HG03439 (cell line): ENCODE measurements around the gene OTOP1.
"Not testable (repeated sequence)": the region's sequence is repeated elsewhere in the genome, so short reads cannot be mapped to it uniquely, and the experiment has no call there.

Experiments
- ATAC-seq: cut with Tn5 transposase; IDR thresholded peaks from one replicate; pipeline ENCODE4 v1.9.1; 2021; ENCODE audit warnings: mild to moderate bottlenecking, moderate library complexity; ENCODE audit not compliant: unreplicated experiment

Gene OTOP1

DNA sequence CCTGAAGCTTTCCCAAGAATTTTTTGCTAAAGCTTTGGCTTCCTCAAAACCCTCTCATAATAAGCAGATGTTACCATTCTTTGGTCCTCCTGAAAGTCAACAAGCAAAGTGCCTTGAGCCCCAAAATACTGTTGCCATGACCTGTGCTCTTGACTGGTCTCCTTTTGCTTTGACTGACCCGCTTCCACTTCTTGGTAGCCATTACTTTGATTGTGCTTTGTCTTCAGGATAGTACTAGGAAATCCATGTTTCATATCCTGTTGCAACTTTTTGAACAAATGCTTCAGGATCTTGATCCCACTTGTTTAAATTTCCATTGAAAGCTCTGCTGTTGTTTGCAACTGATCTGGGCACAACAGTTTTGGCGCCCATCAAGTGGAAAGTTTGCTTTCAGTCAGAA, 6.9 kb upstream of the OTOP1 start:
- no peak for ATAC-seq

- no peak for ATAC-seq
These were observed 1.6 kb upstream of the OTOP1 start for GRCh38 chr4:4228356-4228668.

GRCh38 chr4:4227510-4228355, 1.0 kb upstream of the OTOP1 start:
- ATAC-seq = no peak

GRCh38 chr4:4225915-4226605, 669 bp downstream of the OTOP1 start:
- ATAC-seq = no peak

- no peak for ATAC-seq
These were observed 9.6 kb downstream of the OTOP1 start for GRCh38 chr4:4217113-4217512.

- no peak for ATAC-seq
These were observed 10.1 kb downstream of the OTOP1 start for GRCh38 chr4:4216648-4217047.

DNA sequence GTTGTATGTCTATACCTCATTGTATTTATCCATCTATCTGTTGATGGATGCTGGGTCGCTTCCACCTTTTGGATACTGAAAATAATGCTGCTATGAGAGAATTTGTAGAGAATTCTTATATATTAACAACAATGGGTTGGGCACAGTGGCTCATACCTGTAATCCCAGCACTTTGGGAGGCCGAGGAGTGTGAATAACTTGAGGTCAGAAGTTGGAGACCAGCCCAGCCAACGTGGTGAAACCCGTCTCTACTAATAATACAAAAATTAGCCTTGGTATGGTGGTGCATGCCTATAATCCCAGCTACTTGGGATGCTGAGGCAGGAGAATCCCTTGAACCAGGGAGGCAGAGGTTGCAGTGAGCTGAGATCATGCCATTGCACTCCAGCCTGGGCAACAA, 13.1 kb downstream of the OTOP1 start:
- not testable (repeated sequence) for ATAC-seq

- ATAC-seq = no peak
These were observed 20.5 kb downstream of the OTOP1 start for GRCh38 chr4:4206204-4206603.

DNA sequence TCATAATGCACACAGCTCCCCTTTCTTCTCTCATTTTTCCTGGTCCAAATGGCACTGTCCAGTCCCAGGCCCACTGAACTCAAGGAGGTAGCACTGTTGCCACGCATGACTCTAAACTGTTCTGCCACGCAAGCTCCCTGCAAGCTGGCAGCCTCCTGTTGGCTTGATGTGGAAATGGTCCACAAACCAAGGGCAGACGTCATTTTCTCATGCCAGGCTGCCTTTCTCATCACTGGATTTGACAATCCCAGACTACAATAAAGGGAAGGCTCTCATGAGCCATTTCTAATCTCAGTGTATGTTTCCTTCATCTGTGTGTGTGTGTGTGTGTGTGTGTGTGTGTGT, 22.4 kb downstream of the OTOP1 start:
- no peak for ATAC-seq

DNA sequence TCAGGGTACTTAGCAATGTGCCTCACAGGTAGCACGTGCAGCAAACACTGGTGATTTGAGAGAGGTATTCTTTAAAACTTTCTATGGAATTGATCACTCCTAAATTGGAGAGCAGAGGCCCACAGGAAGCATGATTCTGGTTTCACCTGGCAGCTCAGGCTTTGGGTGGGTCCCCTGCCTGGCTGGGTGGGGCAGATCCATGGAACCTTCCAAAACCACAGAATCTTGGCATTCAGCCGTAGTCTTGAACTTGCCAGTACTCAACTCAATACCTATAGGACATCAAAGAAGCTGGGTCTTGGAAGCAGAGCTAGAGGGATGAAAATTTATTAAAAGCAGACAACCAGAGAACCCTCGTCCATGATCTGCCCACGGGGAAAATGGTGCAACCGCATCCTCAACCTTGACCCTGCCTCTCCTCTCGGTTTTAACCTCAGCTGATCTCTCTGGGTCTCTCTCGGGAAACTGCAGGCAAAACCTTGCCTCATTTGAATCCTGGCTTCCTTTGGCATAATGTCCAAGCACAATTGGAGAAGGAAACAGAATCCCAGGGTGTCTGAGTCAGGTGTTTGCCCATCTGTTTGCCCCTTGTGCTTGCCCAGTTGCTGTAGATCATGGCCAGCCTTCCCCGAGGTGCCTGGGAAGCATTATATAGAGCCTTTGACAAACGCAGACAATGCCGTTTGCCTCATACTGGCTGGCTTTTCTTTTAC, 22.9 kb downstream of the OTOP1 start:
- no peak for ATAC-seq

- ATAC-seq = no peak
These were observed 24.2 kb downstream of the OTOP1 start for GRCh38 chr4:4202510-4202909.

DNA sequence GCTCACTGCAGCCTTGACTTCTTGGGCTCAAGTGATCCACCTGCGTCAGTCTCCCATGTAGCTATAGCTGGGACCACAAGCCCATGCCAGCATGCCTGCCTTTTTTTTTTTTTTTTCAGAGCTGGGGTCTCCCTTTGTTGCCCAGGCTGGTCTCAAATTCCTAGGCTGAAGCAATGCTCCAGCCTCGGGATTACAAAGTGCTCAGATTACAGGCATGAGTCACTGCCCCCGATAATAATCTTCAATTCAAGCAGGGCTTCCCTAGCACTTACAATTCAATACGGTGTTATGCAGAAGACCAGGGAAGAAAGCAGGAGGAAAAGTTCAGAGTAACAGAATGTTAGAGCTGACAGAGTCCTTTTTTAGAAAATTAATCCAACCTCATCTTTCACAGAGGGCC, 26.1 kb downstream of the OTOP1 start:
- no peak for ATAC-seq

DNA sequence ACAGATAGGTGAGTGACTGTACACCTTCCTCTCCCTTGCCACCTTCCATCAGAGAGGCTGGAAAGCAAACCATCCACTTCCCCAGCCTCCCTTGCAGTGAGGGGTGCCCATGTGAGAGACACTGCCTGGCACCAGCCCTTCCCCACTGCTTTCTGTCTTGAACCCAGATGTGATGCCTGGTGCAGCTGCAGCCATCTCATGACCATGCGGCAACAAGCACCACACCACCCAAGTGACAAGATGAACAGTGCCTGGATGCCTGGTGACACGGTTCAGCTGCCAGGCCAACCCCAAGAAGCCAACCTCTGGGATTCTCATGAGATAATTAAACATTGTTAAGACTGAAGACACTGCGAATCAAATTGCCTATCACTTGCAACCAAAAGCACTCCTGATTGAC, 31.4 kb downstream of the OTOP1 start:
- ATAC-seq = no peak

DNA sequence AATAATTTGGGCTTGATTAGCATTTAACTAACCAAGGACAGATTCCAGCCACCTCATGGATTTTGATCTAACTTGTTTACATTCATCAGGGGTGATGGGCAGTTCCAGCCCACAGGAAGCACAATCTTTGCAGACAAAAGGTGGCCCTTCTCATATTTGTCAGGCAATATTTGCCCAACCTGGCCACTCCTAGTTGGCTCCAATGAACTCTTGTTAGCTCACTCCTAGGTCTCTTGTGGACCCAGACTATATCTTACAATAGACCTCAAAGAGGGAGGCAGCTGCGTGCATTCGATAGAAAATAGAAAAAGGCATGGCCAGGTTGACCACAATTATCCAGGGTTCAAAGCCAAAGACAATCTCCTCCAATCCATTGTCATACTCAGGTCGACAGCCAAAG, 38.2 kb downstream of the OTOP1 start:
- not testable (repeated sequence) for ATAC-seq

- ATAC-seq = no peak
These were observed 41.2 kb downstream of the OTOP1 start for GRCh38 chr4:4185528-4185927.

GRCh38 chr4:4182835-4183568, 43.7 kb downstream of the OTOP1 start:
- no peak for ATAC-seq

- no peak for ATAC-seq
These were observed 56.1 kb downstream of the OTOP1 start for GRCh38 chr4:4170596-4171150.

GRCh38 chr4:4167981-4168780, 58.5 kb downstream of the OTOP1 start:
- not testable (repeated sequence) for ATAC-seq

DNA sequence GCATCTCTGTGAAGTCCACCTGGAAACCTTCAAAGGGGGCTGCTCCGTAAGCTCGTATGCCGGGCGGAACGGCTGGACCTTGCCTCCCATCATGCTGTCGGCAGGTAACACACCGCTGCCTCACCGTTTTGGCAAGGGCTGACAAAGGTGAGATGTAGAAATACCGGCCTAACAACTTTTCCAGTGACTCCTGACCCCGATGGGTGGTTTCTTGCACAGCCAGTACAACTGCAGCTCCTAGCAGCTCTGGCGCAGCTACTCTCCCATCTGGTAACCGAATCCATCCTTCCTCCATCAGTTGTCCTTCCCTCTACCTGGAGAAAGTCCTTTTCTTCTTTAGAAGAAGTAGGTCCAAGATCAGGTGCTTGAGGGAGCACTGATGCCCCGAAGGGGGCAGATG, 59.7 kb downstream of the OTOP1 start:
- not testable (repeated sequence) for ATAC-seq

DNA sequence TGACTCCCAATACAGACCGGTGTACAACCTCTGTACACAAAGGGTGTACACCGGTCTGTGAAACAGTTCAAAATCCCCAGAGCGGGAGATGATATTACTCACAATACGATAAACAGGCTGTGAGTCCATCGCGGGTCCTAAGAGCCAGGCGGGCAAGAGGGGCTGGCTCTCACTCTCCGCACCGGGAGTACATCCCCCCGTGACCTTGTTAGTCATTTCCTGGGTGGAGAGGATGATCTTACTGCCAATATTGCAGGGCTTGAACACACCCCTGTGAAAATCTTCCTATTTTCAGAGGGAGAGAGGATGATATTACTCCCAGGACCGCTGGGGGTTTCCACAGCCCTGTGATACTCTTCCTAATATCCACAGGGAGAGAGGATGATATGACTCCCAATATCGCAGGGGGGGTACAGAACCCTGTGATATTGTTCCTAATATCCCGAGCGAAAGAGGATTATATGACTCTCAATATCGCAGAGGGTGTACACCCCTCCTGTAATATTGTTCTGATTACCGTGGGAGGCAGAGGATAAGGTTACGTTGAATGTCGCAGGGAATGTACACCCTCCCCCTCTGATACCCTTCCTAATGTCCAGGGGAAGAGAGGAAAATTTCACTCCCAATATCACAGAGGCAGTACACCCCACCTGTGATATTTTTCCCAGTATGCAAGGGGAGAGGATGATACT, 60.9 kb downstream of the OTOP1 start:
- not testable (repeated sequence) for ATAC-seq
